Activated CD8-positive, alpha-beta T cell treated with anti-CD3 and anti-CD28 coated beads, Interleukin-2, amount 10 ng/mL, durations not matched to agents 7 days and 5 days (primary cell): Measurements from ENCODE around the gene POU2AF1. TPM values are rescaled to one million over a fixed set of nuclear protein-coding genes. Genes with fewer than 3 reads are reported as not detected.

Source experiments
- ATAC-seq: fragments of 150-1000 bp; cut with Tn5 transposase; one replicate; pipeline ENCODE4 v1.10.0; 2021; ENCODE audit warnings: moderate library complexity
- CTCF ChIA-PET: fragments of 350-600 bp; sonication (Branson Sonifier 250); formaldehyde crosslinking; loops from one replicate; lab custom pipeline; 2021; ENCODE audit warnings: antibody characterized with exemption; lab: Charles Lee
- POLR2A ChIA-PET: fragments of 350-600 bp; sonication (Branson Sonifier 250); formaldehyde crosslinking; loops from one replicate; lab custom pipeline; 2021; ENCODE audit warnings: antibody characterized with exemption; lab: Charles Lee
- DNase-seq: peaks from one replicate; pipeline ENCODE4 v3.0.0-alpha.2; 2020
- H3K27ac Mint-ChIP-seq: one replicate; pipeline ENCODE4 v1.8.0; 2021; ENCODE audit warnings: mild to moderate bottlenecking, mixed read lengths
- H3K27me3 Mint-ChIP-seq: one replicate; pipeline ENCODE4 v1.8.0; 2021; ENCODE audit warnings: low read depth, mixed read lengths
- H3K36me3 Mint-ChIP-seq: one replicate; pipeline ENCODE4 v1.8.0; 2021; ENCODE audit warnings: low read depth, mixed read lengths
- H3K4me1 Mint-ChIP-seq: one replicate; pipeline ENCODE4 v1.8.0; 2021; ENCODE audit warnings: low read depth, mixed read lengths
- H3K4me3 Mint-ChIP-seq: one replicate; pipeline ENCODE4 v1.8.0; 2021; ENCODE audit warnings: mild to moderate bottlenecking, mixed read lengths
- H3K9me3 Mint-ChIP-seq: one replicate; pipeline ENCODE4 v1.8.0; 2022; ENCODE audit warnings: mixed read lengths; ENCODE audit not compliant: insufficient read depth
- microRNA-seq: library from miRNA; unstranded; fragments of <30 nt; microRNA quantifications from one replicate; pipeline ENCODE4 v1.2.0, GENCODE V29; 2022
- total RNA-seq, 2 experiments: library from RNA; stranded (reverse); gene quantifications; one replicate each; pipeline ENCODE4 v1.2.3, GENCODE V29; 2021

The POU2AF1 gene
- total RNA-seq, 2 experiments from 2014 or later, result 1.7 to 2.4 TPM

DNA sequence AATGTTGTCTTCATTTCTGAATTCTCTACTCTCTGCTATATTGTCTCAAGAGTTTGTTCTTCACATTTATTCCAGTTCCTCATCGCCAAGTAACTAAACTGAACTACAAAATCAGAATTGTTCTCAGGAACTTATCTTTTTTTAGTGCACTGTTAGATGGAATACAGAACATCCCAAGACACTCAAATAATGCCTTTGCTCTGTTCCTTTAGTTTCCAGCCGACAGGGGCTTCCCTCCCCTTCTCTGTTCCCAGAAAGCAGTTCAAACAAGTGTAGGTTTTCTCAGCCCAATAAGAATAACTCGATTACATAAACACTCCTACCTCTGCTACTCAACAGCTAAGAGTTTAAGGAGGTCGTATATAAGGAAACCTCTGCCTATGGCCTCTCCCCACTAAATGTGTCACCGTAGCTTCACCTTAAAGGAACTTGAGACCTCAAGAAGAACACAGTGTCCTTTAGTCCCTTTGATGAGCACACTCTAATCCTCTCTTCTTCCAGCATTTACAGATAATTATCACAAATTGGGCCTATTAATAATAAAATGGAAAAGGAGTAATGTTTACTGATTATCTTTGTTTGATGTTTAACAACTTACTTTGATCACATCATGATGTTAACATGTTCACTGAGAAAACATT lies 73.8 kb downstream of the POU2AF1 start:
- Mint-ChIP-seq H3K4me1 (no peaks in the 10 kb centered on the region), H3K9me3 (no peaks in the 10 kb centered on the region), H3K27me3 (peaks cover 46% of the 10 kb centered on the region), H3K36me3 (no peaks in the 10 kb centered on the region), H3K4me3 (no peak overlapping the region), H3K27ac (no peak overlapping the region)
- ChIA-PET CTCF (interaction anchor here (1.3 kb wide), 1 partner anchor 118 kb away, joined by 3 read pairs; no protein-coding TSS in a partner anchor), POLR2A (no interaction called here)
- DNase-seq (no peak), ATAC-seq (no peak)

- DNase-seq (no peak), ATAC-seq (no peak)
- Mint-ChIP-seq H3K4me1 (no peaks in the 10 kb centered on the region), H3K9me3 (no peaks in the 10 kb centered on the region), H3K4me3 (no peak overlapping the region), H3K27ac (no peak overlapping the region), H3K27me3 (peaks cover 55% of the 10 kb centered on the region), H3K36me3 (no peaks in the 10 kb centered on the region)
- POLR2A ChIA-PET, result no interaction called here
- CTCF ChIA-PET, result interaction anchor here (0.6 to 3.3 kb wide), 2 partner anchors 125 to 1360 kb away, joined by 3 to 7 read pairs; no protein-coding TSS in a partner anchor
Measured at GRCh38 chr11:111303461-111303860, 75.6 kb downstream of the POU2AF1 start.

GRCh38 chr11:111302298-111302697 lies 76.8 kb downstream of the POU2AF1 start:
- ATAC-seq (no peak), DNase-seq (no peak)
- Mint-ChIP-seq H3K27me3 (peaks cover 55% of the 10 kb centered on the region), H3K4me3 (no peak overlapping the region), H3K27ac (no peak overlapping the region), H3K4me1 (no peaks in the 10 kb centered on the region), H3K9me3 (no peaks in the 10 kb centered on the region), H3K36me3 (no peaks in the 10 kb centered on the region)
- POLR2A ChIA-PET, result no interaction called here
- CTCF ChIA-PET, result interaction anchor here (3.3 kb wide), 1 partner anchor 127 kb away, joined by 7 read pairs; no protein-coding TSS in a partner anchor

Small RNAs within 50 kb of the gene (microRNA-seq; reads per million reads assigned to microRNA genes)
- not detected for gene MIR4491

Other genes with a start within 250 kb of the POU2AF1 start
- not detected for gene POU2AF2, start 133.6 kb downstream of the POU2AF1 start, total RNA-seq
- gene POU2AF3, start 80.7 kb downstream of the POU2AF1 start, total RNA-seq, result not detected
- gene BTG4, start 133.1 kb upstream of the POU2AF1 start, total RNA-seq, result not detected
- under 1 TPM in 1 of 2 experiments, not detected in 1; 0.37 TPM for gene HOATZ, start 135.5 kb upstream of the POU2AF1 start, total RNA-seq
- 10 to 100 TPM; 11.1 to 12.8 TPM for gene LAYN, start 161.4 kb upstream of the POU2AF1 start, total RNA-seq
- 10 to 100 TPM in 1 of 2 experiments, 1 to 10 TPM in 1; 8.9 to 10.2 TPM for gene SIK2, start 223.2 kb upstream of the POU2AF1 start, total RNA-seq